Measurements from ENCODE around the gene CYP3A4. TPM values are rescaled to one million over a fixed set of nuclear protein-coding genes. Genes with fewer than 3 reads are reported as not detected.
A peak's percentile ranks its signal among the peaks of the same experiment; 100 is the strongest.

Gene CYP3A4
- total RNA-seq, 1 experiment from 2014 or later: not detected

GRCh38 chr7:99709260-99709659 is 74.7 kb downstream of the CYP3A4 start:
- TF ChIP-seq EZH2 (IDR thresholded peaks at IDR 0.05; ENCODE audit: low read length, unreplicated experiment) (no peak), EZH2phosphoT487 (IDR thresholded peaks at IDR 0.05; ENCODE audit: borderline replicate concordance, low read length) (no peak), CTCF (conservative IDR thresholded peaks at IDR 0.05; ENCODE audit: low read depth, low read length) (no peak)

GRCh38 chr7:99707096-99707495 is 76.9 kb downstream of the CYP3A4 start:
- no TSS peak for BruUV-seq (replicated peaks)
- intact Hi-C loops (cut with micrococcal nuclease): no loop called here
- Histone ChIP-seq H3K27ac (ENCODE audit: low read length) (no peak overlapping the region), H3K4me1 (ENCODE audit: insufficient read depth, low read length) (no peaks in the 10 kb centered on the region), H3K9ac (ENCODE audit: low read length) (no peak overlapping the region), H3F3A (ENCODE audit: low read length, unreplicated experiment) (no peaks in the 10 kb centered on the region), H4K20me1 (ENCODE audit: low read length) (no peaks in the 10 kb centered on the region), H3K4me3 (ENCODE audit: low read length) (no peak overlapping the region), H3K4me2 (ENCODE audit: low read length) (no peak overlapping the region), H3K27me3 (ENCODE audit: low read length) (no peaks in the 10 kb centered on the region), H3K9me2 (replicated peaks; ENCODE audit: low read length) (no peaks in the 10 kb centered on the region), H3K79me2 (ENCODE audit: low read length) (no peaks in the 10 kb centered on the region), H2AFZ (ENCODE audit: low read length) (no peak overlapping the region), H3K36me3 (ENCODE audit: low read depth, low read length) (no peaks in the 10 kb centered on the region), H3K9me3 (ENCODE audit: low read length) (0 out of 2 replicates have a peak, but pooled peaks cover 11% of the 10 kb centered on the region)
- no peak for TF ChIP-seq EZH2phosphoT487 (IDR thresholded peaks at IDR 0.05; ENCODE audit: borderline replicate concordance, low read length)
- TF ChIP-seq CTCF (conservative IDR thresholded peaks at IDR 0.05; ENCODE audit: low read depth, low read length): no peak
- TF ChIP-seq EZH2 (IDR thresholded peaks at IDR 0.05; ENCODE audit: low read length, unreplicated experiment): no peak
- ChIA-PET POLR2A (ENCODE audit: unreplicated experiment) (no interaction called here), CTCF (no interaction called here)
- ATAC-seq (no peak), DNase-seq (no peak)

More at GRCh38 chr7:99709260-99709659, 74.7 kb downstream of the CYP3A4 start:
- Histone ChIP-seq H3K9me2 (replicated peaks; ENCODE audit: low read length) (no peaks in the 10 kb centered on the region), H3K4me2 (ENCODE audit: low read length) (no peak overlapping the region), H3K4me3 (ENCODE audit: low read length) (no peak overlapping the region), H3K4me1 (ENCODE audit: insufficient read depth, low read length) (no peaks in the 10 kb centered on the region), H3K79me2 (ENCODE audit: low read length) (no peaks in the 10 kb centered on the region), H3F3A (ENCODE audit: low read length, unreplicated experiment) (no peaks in the 10 kb centered on the region), H3K36me3 (ENCODE audit: low read depth, low read length) (no peaks in the 10 kb centered on the region), H2AFZ (ENCODE audit: low read length) (no peak overlapping the region), H3K9ac (ENCODE audit: low read length) (no peak overlapping the region), H3K9me3 (ENCODE audit: low read length) (0 out of 2 replicates have a peak, but pooled peaks cover 11% of the 10 kb centered on the region), H3K27me3 (ENCODE audit: low read length) (no peaks in the 10 kb centered on the region), H3K27ac (ENCODE audit: low read length) (no peak overlapping the region), H4K20me1 (ENCODE audit: low read length) (no peaks in the 10 kb centered on the region)
- intact Hi-C loops (cut with micrococcal nuclease): no loop called here
- no TSS peak for BruUV-seq (replicated peaks)
- CTCF ChIA-PET: no interaction called here
- POLR2A ChIA-PET (ENCODE audit: unreplicated experiment): no interaction called here
- ATAC-seq (no peak; the same call in 1 of the 2 replicates), DNase-seq (peak; percentile 23)

Other genes with a start within 250 kb of the CYP3A4 start
- 2.2 and 3.8 TPM in 2 replicates for gene FAM200A, start 232.1 kb downstream of the CYP3A4 start, total RNA-seq (2014; rRNA removed)
- gene ZNF655, start 225.5 kb downstream of the CYP3A4 start, total RNA-seq (2014; rRNA removed): not detected in 2 replicates
- gene TMEM225B, start 185.9 kb downstream of the CYP3A4 start, total RNA-seq (2014; rRNA removed): not detected in 2 replicates
- gene ZSCAN25, start 167.2 kb downstream of the CYP3A4 start, total RNA-seq (2014; rRNA removed): 13.9 and 18.9 TPM in 2 replicates
- gene CYP3A5, start 104.2 kb downstream of the CYP3A4 start, total RNA-seq (2014; rRNA removed): not detected in 2 replicates
- gene CYP3A7, start 49.0 kb downstream of the CYP3A4 start, total RNA-seq (2014; rRNA removed): not detected in 2 replicates
- gene CYP3A43, start 43.8 kb upstream of the CYP3A4 start, total RNA-seq (2014; rRNA removed): not detected in 2 replicates
- gene OR2AE1, start 92.8 kb upstream of the CYP3A4 start, total RNA-seq (2014; rRNA removed): 0.18 TPM in 1 of 2 replicates, not detected in the other
- 11.1 and 13.9 TPM in 2 replicates for gene TRIM4, start 135.3 kb upstream of the CYP3A4 start, total RNA-seq (2014; rRNA removed)
- gene GJC3, start 145.4 kb upstream of the CYP3A4 start, total RNA-seq (2014; rRNA removed): 0.18 TPM in 1 of 2 replicates, not detected in the other
- 0.18 TPM in 1 of 2 replicates, not detected in the other for gene AZGP1, start 191.8 kb upstream of the CYP3A4 start, total RNA-seq (2014; rRNA removed)
- 13.6 and 13.9 TPM in 2 replicates for gene ZKSCAN1, start 231.4 kb upstream of the CYP3A4 start, total RNA-seq (2014; rRNA removed)